Stimulated activated CD8-positive, alpha-beta memory T cell treated with anti-CD3 and anti-CD28 coated beads, Interleukin-15, amount 100 ng/mL, for 48 hours (primary cell): Measurements from ENCODE around the gene ANGPTL3.
"Not testable (repeated sequence)": the region's sequence is repeated elsewhere in the genome, so short reads cannot be mapped to it uniquely, and the experiment has no call there.

ENCODE experiments used
- DNase-seq, 2 donors: peaks; one replicate each; pipeline ENCODE4 v3.0.0-alpha.2; 2020; ENCODE audit warnings: low read depth in 2 of 2

The ANGPTL3 gene

GRCh38 chr1:62597281-62597680, at the start of gene ANGPTL3:
Gene ANGPTL3 (plus strand): TSS chr1:62597520. CDS start chr1:62597567, 47 bp downstream.
- DNase-seq = no peak

- DNase-seq = no peak
Measured at GRCh38 chr1:62561306-62561705, 36.0 kb upstream of the ANGPTL3 start.

GRCh38 chr1:62567182-62567581, 30.1 kb upstream of the ANGPTL3 start:
- DNase-seq = not testable (repeated sequence)

- not testable (repeated sequence) for DNase-seq
Measured at GRCh38 chr1:62567926-62568325, 29.4 kb upstream of the ANGPTL3 start.

GRCh38 chr1:62571517-62571916, 25.8 kb upstream of the ANGPTL3 start:
- not testable (repeated sequence) for DNase-seq

- DNase-seq = no peak
Measured at GRCh38 chr1:62572476-62572875, 24.8 kb upstream of the ANGPTL3 start.

GRCh38 chr1:62573675-62574074, 23.6 kb upstream of the ANGPTL3 start:
- no peak for DNase-seq

GRCh38 chr1:62585469-62586155, 11.7 kb upstream of the ANGPTL3 start:
- no peak for DNase-seq

- no peak for DNase-seq
Measured at GRCh38 chr1:62588000-62588399, 9.3 kb upstream of the ANGPTL3 start.

GRCh38 chr1:62589321-62589720, 8.0 kb upstream of the ANGPTL3 start:
- DNase-seq = no peak

GRCh38 chr1:62590255-62590969, 6.9 kb upstream of the ANGPTL3 start:
- no peak for DNase-seq

- DNase-seq = no peak
Measured at GRCh38 chr1:62590970-62591368, 6.4 kb upstream of the ANGPTL3 start.

GRCh38 chr1:62593825-62594394, 3.4 kb upstream of the ANGPTL3 start:
- no peak for DNase-seq

GRCh38 chr1:62595647-62596046, 1.7 kb upstream of the ANGPTL3 start:
- DNase-seq = no peak

- no peak for DNase-seq
Measured at GRCh38 chr1:62599044-62599443, 1.7 kb downstream of the ANGPTL3 start.

GRCh38 chr1:62601457-62601856, 4.1 kb downstream of the ANGPTL3 start:
- no peak for DNase-seq

GRCh38 chr1:62608905-62609304, 11.6 kb downstream of the ANGPTL3 start:
- no peak for DNase-seq

GRCh38 chr1:62610588-62610987, 13.3 kb downstream of the ANGPTL3 start:
- DNase-seq = not testable (repeated sequence)

- no peak for DNase-seq
Measured at GRCh38 chr1:62612770-62613169, 15.4 kb downstream of the ANGPTL3 start.

GRCh38 chr1:62613325-62613727, 16.0 kb downstream of the ANGPTL3 start:
- DNase-seq = no peak

GRCh38 chr1:62613890-62614289, 16.6 kb downstream of the ANGPTL3 start:
- no peak for DNase-seq

- DNase-seq = no peak
Measured at GRCh38 chr1:62621907-62622306, 24.6 kb downstream of the ANGPTL3 start.

GRCh38 chr1:62625415-62625814, 28.1 kb downstream of the ANGPTL3 start:
- no peak for DNase-seq
